HG03066 (cell line): ENCODE results near the gene MRPS11.
"Not testable (repeated sequence)": the region's sequence is repeated elsewhere in the genome, so short reads cannot be mapped to it uniquely, and the experiment has no call there.

Experiments used
- ATAC-seq: cut with Tn5 transposase; IDR thresholded peaks from one replicate; pipeline ENCODE4 v1.9.1; 2021; ENCODE audit warnings: low read depth; ENCODE audit not compliant: unreplicated experiment

MRPS11 gene

DNA sequence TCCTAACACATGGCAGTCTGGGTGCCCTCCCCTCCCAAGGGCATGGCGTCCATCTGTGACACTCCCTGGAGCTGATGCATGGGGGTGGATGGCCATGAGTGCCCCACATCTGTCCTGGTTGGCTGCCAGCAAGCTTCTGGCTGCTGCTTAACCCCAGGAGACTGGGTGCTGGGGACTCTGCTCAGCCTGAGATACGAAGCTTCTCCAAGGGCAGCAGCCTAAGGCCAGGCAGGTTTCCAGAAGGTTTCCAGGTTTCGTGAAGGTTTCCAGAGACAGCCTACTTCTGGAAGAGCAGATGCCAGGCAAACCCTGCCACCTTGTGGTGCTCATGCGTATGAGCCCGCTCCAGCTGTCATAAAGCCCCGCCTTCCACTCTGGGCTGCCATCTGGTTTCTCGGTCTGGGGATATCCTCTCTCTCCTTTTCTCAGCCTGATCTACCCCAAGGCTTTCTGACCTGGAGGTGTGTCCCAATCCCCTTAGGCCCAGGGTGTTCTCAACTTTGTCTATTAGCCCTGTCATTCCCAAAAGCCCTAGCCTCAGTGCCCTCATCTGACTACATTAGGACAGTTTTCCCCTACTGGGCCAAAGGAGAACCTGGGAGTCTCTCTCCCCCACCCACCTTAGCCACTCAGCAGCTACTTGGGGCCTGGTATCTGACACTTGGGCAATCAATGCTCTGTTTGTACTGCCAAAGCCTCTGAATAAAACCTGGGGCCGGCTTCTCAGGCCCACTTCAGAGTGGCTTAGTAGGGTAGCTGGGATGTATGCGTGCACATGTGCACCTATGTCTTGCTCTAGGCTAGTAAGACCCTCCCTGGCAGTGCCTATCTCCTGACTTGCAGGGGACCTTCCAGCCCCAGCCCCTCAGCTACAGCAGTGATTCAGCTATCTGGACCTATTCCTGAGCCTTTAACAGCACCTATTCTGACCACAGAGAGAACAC, 12.4 kb upstream of the MRPS11 start:
- ATAC-seq = peak; percentile 78

DNA sequence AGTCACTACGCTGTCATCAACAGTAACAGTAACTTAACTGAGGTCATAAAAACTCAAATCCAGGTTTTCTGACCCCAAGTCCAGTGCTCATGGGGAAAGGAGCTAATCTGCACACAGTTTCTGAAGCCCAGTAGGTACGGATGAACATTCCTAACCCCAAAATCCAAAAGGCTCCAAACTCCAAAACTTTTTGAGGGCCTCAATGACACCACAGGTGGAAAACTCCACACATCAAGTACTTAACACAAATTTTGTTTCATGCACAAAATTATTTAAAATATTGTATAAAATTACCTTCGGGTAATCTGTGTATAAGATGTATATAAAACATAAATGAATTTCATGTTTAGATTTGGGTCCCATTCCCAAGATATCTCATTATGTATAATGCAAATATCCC, 10.8 kb upstream of the MRPS11 start:
- ATAC-seq = no peak

DNA sequence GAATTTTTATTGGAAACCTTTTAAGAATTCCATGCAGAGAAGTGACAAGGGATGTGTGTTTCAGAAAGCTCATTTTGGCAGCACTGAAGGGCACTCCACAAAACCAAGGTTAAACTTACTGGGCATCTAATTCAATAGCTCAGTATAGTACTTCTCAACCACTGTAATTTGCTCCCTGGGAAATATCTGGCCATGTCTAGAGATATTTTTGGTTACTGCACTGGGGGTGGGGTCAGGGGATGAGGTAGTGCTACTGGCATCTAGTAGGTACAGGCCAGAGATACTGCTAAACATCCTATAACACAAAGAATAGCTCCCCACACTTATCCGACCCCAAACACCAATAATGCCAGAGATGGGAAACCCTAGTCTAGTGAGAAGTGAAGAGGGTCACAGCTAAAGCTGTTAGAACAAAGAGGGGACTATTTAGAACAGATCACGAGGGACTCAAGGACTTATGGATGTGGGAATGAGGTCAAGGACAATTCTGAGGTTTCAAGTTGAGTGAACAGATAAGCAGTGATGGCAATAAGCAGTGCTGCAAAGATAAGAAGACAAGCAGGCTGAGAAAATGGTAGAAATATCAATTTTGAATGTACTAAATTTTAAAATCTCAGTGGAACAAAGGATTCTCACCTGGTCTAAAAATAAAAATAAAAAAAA, 3.5 kb upstream of the MRPS11 start:
- ATAC-seq = no peak

DNA sequence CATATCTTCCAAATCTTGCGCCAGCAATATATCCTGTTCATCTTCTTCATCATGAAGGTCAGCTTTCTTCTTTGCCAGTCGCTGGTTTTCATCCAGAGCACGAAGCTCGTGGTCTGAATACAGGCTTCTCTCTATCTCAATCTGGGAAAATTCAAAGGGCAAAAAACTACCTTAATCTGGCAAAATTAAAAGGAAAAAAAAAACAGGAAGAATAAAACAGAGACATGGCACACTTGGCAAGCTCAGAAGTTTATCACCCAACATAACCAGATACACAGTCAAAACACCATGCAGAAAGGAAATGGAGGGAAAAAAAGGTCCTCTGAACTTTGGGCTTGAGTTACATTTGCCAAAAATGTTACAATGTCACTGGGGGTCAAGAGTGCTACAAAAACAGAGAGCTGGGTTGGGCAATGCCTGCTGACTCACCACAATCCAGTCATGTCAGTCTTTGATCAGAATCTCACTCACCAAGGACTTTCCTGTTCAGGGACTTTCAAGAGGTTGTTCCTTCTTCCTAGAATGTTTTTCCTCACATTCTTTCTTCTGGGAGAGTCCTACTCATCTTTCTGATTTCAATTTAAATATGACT, 1.8 kb upstream of the MRPS11 start:
- no peak for ATAC-seq

DNA sequence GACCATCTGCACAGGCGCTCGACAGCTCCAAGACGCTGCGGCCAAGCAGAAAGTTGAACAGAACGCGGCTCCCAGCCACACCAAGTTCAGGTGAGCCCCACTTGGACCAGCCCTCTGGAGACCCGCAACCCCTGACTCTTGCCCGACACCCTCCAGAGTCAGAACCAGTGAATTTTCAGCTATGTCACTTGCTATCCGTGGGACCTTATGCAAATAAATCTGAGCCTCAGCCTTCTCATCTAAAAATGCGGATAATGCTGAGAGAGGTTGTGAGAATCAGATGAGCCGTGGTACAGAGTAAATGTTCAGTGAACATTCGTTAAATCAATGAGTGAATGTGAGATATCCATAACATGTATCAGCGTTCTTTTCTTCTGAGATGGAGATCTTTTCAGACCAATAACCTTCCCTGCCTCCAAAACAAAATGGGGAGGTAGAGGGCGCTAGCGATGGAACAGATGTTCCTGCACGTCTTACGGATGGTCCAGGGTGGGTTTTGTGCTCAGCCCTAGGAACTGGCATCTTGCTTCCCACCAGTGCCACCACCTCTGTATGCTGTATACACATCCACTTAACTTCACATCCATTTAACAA, 524 bp downstream of the MRPS11 start:
- no peak for ATAC-seq

DNA sequence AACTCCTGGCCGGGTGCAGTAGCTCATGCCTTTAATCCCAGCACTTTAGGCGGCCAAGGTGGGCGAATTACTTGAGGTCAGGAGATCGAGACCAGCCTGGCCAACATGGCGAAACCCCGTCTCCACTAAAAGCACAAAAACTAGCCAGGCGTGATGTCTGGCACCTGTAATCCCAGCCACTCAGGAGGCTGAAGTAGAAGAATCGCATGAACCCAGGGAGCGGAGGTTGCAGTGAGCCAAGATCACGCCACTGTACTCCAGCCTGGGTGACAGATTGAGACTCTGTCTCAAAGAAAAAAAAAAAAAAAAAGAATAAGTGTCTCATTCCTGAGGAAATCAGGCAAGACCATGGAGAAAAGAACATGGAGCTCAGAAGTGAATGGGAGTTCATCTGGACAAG, 1.2 kb downstream of the MRPS11 start:
- ATAC-seq = not testable (repeated sequence)

DNA sequence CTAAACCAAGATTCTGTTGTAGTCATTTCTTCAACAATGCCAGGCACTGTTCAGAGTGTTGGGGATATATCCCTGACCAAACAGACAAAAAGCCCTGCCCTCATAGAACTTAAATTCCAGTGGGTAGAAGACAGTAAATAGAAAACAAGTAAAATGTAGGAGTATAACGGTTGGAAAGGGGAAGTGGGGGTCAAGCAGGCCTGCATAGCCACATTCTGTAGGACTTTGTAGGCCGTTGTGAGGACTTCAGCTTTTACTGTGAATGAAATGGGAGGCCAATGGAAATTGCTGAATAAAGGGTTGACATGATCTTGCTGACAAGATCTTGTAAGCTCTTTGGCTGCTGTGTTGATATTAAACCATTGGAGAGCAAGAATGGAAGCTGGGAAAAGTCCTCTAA, 1.8 kb downstream of the MRPS11 start:
- no peak for ATAC-seq

DNA sequence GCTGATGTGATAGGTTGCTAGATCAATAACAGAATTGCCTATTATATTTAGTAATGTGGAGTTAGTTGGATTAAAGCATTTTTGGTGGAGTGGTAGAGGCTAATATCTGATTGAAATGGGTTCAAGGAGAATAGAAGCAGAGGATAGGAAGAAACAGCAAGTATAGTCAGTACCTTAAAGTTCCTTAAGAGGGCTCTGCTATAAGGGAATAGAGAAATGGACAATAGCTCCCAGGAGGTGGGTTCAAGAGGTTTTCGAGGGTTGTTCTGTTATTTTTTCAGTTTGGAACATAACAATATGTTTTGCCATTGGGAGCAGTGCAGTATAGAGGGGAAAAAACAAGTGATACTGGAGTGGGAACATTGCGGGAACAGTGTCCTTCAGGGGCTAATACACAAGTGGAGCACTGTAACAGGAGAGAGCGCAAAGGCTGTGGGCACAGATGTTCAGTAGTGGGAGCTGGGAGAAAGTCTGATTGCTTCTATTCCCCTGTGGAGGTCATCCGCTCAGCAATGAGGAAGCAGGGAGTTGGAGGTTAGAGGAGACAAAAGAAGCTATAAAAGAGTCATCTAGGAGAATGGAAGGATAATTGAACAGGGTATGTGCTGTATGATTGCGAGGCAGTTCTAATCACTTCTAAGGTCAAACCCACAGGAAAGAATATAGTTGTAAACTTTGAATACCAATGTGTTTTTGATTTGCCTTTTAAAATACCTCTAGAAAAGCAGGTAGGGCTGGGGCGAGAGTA, 3.3 kb downstream of the MRPS11 start:
- ATAC-seq = no peak

DNA sequence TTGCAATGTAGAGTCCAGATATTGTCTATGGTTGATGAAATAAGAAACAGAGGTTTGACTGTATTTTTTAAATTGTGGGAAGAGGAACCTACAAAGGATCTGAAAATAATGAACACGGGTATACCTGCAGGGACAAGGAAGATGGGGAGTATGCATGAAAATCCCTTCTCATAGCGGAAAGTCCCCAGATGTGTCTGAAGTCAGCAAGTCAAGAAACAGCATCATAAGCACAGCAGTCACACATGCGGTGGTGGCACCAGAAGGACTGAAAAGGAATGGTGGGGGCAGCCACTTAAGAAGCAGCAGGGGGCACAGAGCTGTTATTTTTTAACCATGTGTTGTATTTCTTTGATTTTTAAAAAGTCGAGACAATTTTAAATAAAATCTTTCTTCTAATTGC, 4.7 kb downstream of the MRPS11 start:
- no peak for ATAC-seq

DNA sequence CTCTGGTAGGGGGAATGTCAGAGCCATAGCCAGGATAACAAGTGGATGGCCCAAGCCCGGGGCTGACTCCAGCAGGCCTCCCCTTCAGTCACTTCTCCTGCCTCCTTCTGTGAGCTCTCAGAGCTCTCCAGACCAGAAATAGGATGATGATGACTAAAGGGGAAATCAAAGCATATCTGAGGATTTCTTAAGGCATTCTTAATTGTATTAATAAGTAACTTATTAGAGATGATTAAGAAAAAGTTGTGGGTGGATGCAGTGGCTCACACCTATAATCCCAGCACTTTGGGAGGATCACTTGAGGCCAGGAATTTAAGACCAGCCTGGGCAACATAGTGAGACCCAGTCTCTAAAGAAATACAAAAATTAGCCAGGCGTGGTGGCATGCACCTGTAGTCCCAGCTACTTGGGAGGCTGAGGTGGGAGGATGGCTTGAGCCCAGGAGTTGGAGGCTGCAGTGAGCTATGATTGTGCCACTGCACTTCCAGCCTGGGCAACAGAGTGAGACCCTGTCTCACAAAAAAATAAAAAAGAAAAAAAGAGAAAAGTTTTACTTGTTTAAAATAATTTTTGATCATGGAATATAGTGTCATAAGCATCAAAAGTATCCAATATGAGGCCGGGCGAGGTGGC, 6.3 kb downstream of the MRPS11 start:
- not testable (repeated sequence) for ATAC-seq

DNA sequence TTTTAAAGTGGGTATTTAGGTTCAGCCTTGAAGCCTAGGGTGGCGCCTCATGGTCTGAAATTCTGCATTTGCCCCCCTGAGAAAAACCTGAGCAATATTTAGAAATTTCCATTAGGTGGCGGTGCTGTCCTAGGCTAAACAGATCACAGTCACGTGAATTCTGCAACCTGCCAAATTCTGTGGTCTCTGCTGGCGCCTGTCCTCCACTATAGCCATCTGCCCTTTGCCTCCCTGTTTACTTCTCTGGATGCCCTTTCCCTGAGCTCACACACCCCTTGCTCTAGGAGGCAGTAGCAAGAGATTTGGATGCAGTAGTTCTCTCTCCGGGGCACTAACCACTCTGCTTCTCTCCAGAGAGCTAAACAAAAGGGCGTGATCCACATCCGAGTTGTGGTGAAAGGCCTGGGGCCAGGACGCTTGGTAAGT, 9.1 kb downstream of the MRPS11 start:
- no peak for ATAC-seq

DNA sequence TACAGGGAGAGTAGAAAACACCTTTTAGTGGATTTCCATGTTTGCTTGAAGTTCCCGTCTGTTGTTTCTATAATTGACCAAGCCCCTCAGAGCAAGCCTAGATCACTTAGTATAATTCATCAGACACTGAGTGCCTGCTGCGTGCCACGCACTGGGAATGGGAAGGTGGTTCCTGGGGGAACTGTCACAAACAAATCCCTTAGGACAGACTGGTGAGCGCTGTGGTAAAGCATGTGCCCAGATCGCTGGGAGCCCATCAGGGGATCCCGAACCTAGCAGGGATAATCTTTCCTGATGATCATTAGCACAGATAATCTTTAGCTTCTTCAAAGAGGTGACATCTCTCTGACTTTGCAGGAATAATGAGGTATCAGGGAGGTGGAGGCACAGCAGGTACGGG, 9.6 kb downstream of the MRPS11 start:
- no peak for ATAC-seq

DNA sequence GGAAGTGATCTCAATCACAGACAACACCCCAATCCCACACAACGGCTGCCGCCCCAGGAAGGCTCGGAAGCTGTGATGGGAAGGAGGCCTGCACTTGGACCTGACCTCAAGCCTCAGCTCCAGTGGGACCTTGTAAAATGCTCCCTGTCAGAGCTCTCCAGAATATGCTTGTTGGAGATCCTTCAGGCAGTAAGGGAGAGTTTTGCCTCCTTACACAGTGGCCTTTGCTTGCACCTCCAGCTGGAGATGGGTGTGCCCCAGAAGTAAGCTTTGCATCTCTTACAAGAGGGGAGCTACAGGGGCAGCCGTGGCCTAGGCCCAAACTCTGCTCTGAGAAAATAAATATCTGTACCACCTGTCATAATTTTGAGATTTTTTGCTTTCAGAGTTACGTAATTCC, 10.4 kb downstream of the MRPS11 start:
- ATAC-seq = no peak

DNA sequence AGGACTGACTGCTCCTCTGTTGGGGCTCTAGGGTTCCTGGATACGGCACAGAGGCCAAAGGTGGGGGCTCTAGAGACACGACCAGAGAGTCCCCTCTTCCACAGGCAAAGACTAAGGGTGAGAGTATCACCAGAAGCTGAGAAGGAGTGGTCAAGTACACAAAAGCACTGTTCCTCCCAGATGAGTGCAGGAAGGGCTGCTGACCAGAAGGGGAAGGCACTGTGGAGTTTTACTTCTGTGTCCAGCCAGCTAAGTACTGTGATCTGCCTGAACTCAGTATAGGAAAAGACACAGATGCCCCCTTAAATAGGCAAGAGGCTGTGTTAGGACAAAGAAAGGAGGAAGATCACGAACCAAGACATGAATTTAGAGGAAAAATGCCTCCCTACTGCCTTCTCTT, 11.7 kb downstream of the MRPS11 start:
- no peak for ATAC-seq

DNA sequence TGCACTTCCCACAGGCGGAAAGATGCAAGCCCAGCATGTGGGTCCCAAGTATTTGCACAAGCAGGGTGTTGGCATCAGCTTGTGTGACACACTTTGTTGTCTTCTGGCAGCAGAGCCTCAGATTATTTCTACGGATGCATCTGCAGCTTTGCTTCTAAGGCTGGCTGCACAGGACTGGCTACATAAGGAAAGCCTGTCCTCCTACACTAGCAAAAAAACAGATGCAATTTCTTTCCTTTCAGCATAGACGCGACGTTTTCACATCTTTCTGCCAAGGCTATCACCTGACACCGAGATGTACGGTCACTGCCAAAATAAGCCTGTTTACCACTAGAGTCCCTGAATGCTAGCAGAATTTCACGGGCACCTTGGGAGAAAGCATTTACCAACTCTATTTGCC, 13.5 kb downstream of the MRPS11 start:
- ATAC-seq = no peak

DNA sequence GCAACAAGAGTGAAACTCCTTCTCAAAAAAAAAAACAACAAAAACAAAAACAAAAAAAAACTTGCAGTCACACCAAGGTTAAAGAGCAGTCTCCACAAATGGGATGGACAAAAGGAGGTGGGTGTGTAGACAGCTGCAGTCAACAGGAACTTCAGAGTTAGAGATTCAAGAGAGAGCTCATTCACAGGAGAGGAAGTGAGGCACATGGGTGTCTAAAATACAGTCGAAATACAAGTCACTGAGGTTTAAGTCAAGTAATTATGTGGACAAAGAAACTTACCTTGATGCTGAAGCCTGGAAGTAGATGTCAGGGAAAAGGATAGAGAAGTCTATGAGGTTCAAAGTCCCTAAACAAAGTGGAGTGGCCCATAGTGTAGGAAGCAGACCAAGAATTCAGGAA, 14.8 kb downstream of the MRPS11 start:
- no peak for ATAC-seq

DNA sequence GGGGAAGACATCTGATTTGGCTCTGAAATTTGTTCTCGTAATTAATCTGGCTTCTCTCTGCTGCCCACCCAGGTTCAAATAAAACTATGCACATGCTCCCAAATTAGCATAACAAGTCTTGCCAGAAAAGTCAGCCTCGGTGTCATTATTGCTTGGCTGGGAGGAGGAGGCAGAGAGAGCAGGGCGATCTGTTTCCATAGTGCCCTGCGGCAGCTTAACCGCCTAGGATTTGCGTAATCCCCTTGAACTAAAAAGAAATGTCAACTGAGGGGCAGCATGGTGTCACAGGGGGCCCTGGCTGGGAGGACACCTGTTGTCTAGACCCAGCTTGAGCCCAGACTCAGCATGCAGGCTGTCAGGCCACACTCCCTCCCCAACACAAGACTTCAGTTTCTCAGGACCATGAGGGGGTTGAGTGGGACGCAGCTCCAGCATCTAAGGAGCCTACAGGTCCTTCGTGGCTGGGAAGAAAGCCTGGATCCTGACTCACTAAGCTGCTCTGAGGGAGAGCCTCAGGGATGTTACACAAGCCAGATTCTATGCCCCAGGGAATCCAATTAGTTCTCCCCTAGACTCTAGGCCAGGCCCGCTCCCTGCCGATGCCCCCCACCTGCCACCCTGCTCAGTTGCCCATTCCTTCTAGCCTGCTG, 17.3 kb downstream of the MRPS11 start:
- no peak for ATAC-seq

DNA sequence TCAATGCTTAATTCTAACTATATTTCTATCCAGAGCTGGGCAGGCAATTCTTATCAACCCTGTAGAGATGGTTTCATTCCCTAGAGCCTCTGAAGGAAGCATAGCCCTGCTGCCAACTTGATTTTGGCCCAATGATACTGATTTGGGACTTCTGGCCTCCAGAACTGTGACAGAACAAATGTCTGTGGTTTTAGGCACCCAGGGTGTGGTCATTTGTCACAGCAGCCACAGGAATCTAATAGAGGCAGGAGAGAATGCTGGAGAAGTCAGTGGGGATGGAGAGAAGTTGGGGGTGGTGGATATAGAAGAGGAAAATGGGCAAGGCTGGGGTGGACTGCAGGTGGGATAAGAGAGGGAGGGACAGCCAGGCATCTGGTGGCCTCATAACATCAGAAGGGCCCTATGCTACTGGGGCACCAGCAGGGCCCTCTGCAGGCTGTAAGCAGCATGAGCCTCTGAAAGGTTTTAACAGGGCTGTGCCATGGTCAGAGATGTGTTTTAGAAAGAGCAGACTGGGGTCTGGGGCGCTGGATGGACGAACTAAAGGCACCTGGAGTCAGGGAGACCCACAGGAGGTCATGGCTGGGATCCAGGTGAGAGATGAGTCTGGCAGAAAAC, 19.8 kb downstream of the MRPS11 start:
- no peak for ATAC-seq
